ENCODE results near the gene ENKUR.
A peak's percentile ranks its signal among the peaks of the same experiment; 100 is the strongest.

ENKUR gene

GRCh38 chr10:24952143-24952706, 63.7 kb downstream of the ENKUR start, which contains the start of gene PRTFDC1:
PRTFDC1 (minus strand) TSS chr10:24952606; CDS start chr10:24952575, 31 bp downstream.
- peak within 1 kb of the TSS; percentile 60 for H3K4me3 ChIP-seq (ENCODE audit: low read depth, low read length)
- DNase-seq (ENCODE audit: low read depth): peak; percentile 21
- no peak for TF ChIP-seq CTCF (IDR thresholded peaks at IDR 0.05; ENCODE audit: insufficient read depth, low read depth, low read length, missing control alignments)

- H3K4me3 ChIP-seq (ENCODE audit: low read depth, low read length): peak overlapping the region; percentile 60
- DNase-seq (ENCODE audit: low read depth): no peak
- TF ChIP-seq CTCF (IDR thresholded peaks at IDR 0.05; ENCODE audit: insufficient read depth, low read depth, low read length, missing control alignments): no peak
These were observed 64.5 kb downstream of the ENKUR start for GRCh38 chr10:24951201-24952142.

- no peak overlapping the region for H3K4me3 ChIP-seq (ENCODE audit: low read depth, low read length)
- no peak for DNase-seq (ENCODE audit: low read depth)
- no peak for TF ChIP-seq CTCF (IDR thresholded peaks at IDR 0.05; ENCODE audit: insufficient read depth, low read depth, low read length, missing control alignments)
These were observed 65.5 kb downstream of the ENKUR start for GRCh38 chr10:24950439-24950838.

- no peak overlapping the region for H3K4me3 ChIP-seq (ENCODE audit: low read depth, low read length)
- no peak for TF ChIP-seq CTCF (IDR thresholded peaks at IDR 0.05; ENCODE audit: insufficient read depth, low read depth, low read length, missing control alignments)
- DNase-seq (ENCODE audit: low read depth): no peak
These were observed 66.3 kb downstream of the ENKUR start for GRCh38 chr10:24949616-24950015.

GRCh38 chr10:24947304-24948097, 68.5 kb downstream of the ENKUR start:
- DNase-seq (ENCODE audit: low read depth): peak; percentile 52
- no peak for TF ChIP-seq CTCF (IDR thresholded peaks at IDR 0.05; ENCODE audit: insufficient read depth, low read depth, low read length, missing control alignments)
- no peak overlapping the region for H3K4me3 ChIP-seq (ENCODE audit: low read depth, low read length)

GRCh38 chr10:24944512-24945255, 71.3 kb downstream of the ENKUR start:
- TF ChIP-seq CTCF (IDR thresholded peaks at IDR 0.05; ENCODE audit: insufficient read depth, low read depth, low read length, missing control alignments): no peak
- H3K4me3 ChIP-seq (ENCODE audit: low read depth, low read length): no peak overlapping the region
- peak; percentile 13 for DNase-seq (ENCODE audit: low read depth)

Data from GM12865 (cell line).